SK-N-SH (cell line): ENCODE measurements around the gene WDR83. TPM values are rescaled to one million over a fixed set of nuclear protein-coding genes. Genes with fewer than 3 reads are reported as not detected.

ENCODE experiments used
- CTCF ChIA-PET: fragments of 300-600, 350-600 bp; formaldehyde crosslinking; extraction: SDS; loops from one replicate; lab custom pipeline; 2021; lab: Yijun Ruan, JAX
- POLR2A ChIA-PET: fragments of 350-600 bp; sonication (Branson Sonifier 250); formaldehyde crosslinking; extraction: SDS; loops from one replicate; lab custom pipeline; 2020; ENCODE audit warnings: antibody characterized with exemption, inconsistent platforms; lab: Yijun Ruan, JAX
- DNase-seq: peaks from one replicate; pipeline ENCODE4 v3.0.0; 2012
- H2AFZ ChIP-seq: fragments of 200-600 bp; sonication (generic); 2 replicates; pipeline ENCODE4 v1.8.1; 2016; ENCODE audit warnings: antibody characterized with exemption, mild to moderate bottlenecking, low read depth
- H3F3A ChIP-seq: fragments of 200-600 bp; sonication (generic); replicated peaks from 2 replicates; pipeline ENCODE3; 2016; ENCODE audit warnings: antibody characterized with exemption, mild to moderate bottlenecking; ENCODE audit not compliant: insufficient read depth
- H3K27ac ChIP-seq, 2 experiments: fragments of 200-500 bp in 1 of 2; fragments of 200-600 bp in 1 of 2; sonication (Bioruptor generic) in 1 of 2; sonication (generic), shearing (Covaris generic) in 1 of 2; 2 replicates each; pipeline versions ENCODE4 v1.5.1 to v1.6.1; 2014 to 2016; ENCODE audit warnings: low read depth in 2 of 2, inconsistent platforms in 1 of 2, low read length in 1 of 2, mild to moderate bottlenecking in 1 of 2, mixed read lengths in 1 of 2
- H3K27me3 ChIP-seq: fragments of 200-600 bp; sonication (generic), shearing (Covaris generic); 2 replicates; pipeline ENCODE4 v1.6.1; 2016; ENCODE audit warnings: mixed run types; ENCODE audit not compliant: insufficient read depth
- H3K36me3 ChIP-seq, 2 experiments: fragments of 200-500 bp in 1 of 2; fragments of 200-600 bp in 1 of 2; sonication (Bioruptor generic) in 1 of 2; sonication (generic) in 1 of 2; replicated peaks in 1 of 2; 2 replicates each; pipeline versions ENCODE3 to v1.5.1; 2014 to 2016; ENCODE audit warnings: low read length in 1 of 2, mild to moderate bottlenecking in 1 of 2; ENCODE audit not compliant: insufficient read depth in 2 of 2, control insufficient read depth in 1 of 2
- H3K4me1 ChIP-seq, 2 experiments: fragments of 200-500 bp in 1 of 2; fragments of 200-600 bp in 1 of 2; sonication (Bioruptor generic) in 1 of 2; sonication (generic), shearing (Covaris generic) in 1 of 2; 2 replicates each; pipeline versions ENCODE4 v1.5.1 to v1.6.1; 2014 to 2016; ENCODE audit warnings: low read depth in 1 of 2, low read length in 1 of 2, mixed run types in 1 of 2; ENCODE audit not compliant: insufficient read depth in 2 of 2, control insufficient read depth in 1 of 2
- H3K4me2 ChIP-seq: fragments of 200-600 bp; sonication (generic), shearing (Covaris generic); 2 replicates; pipeline ENCODE4 v1.6.1; 2017; ENCODE audit warnings: mixed run types
- H3K4me3 ChIP-seq, 2 experiments: fragments of 200-500 bp in 1 of 2; fragments of 200-600 bp in 1 of 2; sonication (Bioruptor generic) in 1 of 2; sonication (generic), shearing (Covaris generic) in 1 of 2; 2 replicates each; pipeline versions ENCODE4 v1.5.1 to v1.8.1; 2014 to 2016; ENCODE audit warnings: low read depth in 2 of 2, inconsistent platforms in 1 of 2, low read length in 1 of 2, mild to moderate bottlenecking in 1 of 2, mixed read lengths in 1 of 2, moderate library complexity in 1 of 2
- H3K79me2 ChIP-seq: fragments of 200-600 bp; sonication (generic); 2 replicates; pipeline ENCODE4 v1.8.1; 2017; ENCODE audit warnings: mild to moderate bottlenecking; ENCODE audit not compliant: insufficient read depth
- H3K9ac ChIP-seq: fragments of 200-600 bp; sonication (generic); 2 replicates; pipeline ENCODE4 v1.6.1; 2017; ENCODE audit warnings: mixed run types
- H3K9me2 ChIP-seq: fragments of 200-600 bp; sonication (generic); 2 replicates; pipeline ENCODE4 v1.6.1; 2017; ENCODE audit warnings: mixed run types
- H3K9me3 ChIP-seq: fragments of 200-600 bp; sonication (generic); 2 replicates; pipeline ENCODE4 v1.6.1; 2017; ENCODE audit warnings: mixed run types, mild to moderate bottlenecking, moderate library complexity
- H4K20me1 ChIP-seq: fragments of 200-600 bp; sonication (generic); 2 replicates; pipeline ENCODE4 v1.6.1; 2017; ENCODE audit warnings: mild to moderate bottlenecking, mixed run types; ENCODE audit not compliant: insufficient read depth
- ELF1 ChIP-seq: IDR thresholded peaks from 2 replicates; pipeline ENCODE4 v1.4.0; 2012
- EP300 ChIP-seq, 2 experiments: IDR thresholded peaks; 2 replicates each; pipeline versions ENCODE4 v1.4.0 to v1.6.1; 2012; ENCODE audit warnings: borderline replicate concordance in 1 of 2, low read depth in 1 of 2, low read length in 1 of 2
- FOXJ3 ChIP-seq: sonication (generic); formaldehyde crosslinking; IDR thresholded peaks from 2 replicates; pipeline ENCODE4 v1.5.1; 2020; ENCODE audit warnings: mild to moderate bottlenecking, missing genetic modification reagents
- FOXM1 ChIP-seq: IDR thresholded peaks from 2 replicates; pipeline ENCODE4 v1.4.0; 2012; ENCODE audit warnings: low read depth, mild to moderate bottlenecking
- GABPA ChIP-seq: IDR thresholded peaks from 2 replicates; pipeline ENCODE4 v1.4.0; 2012; ENCODE audit warnings: low read depth, mild to moderate bottlenecking
- GATA2 ChIP-seq: sonication (generic); formaldehyde crosslinking; IDR thresholded peaks from 2 replicates; pipeline ENCODE4 v1.5.0; 2020; ENCODE audit warnings: mild to moderate bottlenecking, missing genetic modification reagents
- JUND ChIP-seq: IDR thresholded peaks from 2 replicates; pipeline ENCODE4 v1.4.0; 2012
- MXI1 ChIP-seq: IDR thresholded peaks from 2 replicates; pipeline ENCODE4 v1.6.1; 2012; ENCODE audit warnings: mild to moderate bottlenecking, low read depth, low read length, improper control_type of control experiment
- NRF1 ChIP-seq: IDR thresholded peaks from 2 replicates; pipeline ENCODE4 v1.6.1; 2012; ENCODE audit warnings: low read depth, mild to moderate bottlenecking, low read length
- PBX3 ChIP-seq: IDR thresholded peaks from 2 replicates; pipeline ENCODE4; 2012
- POLR2AphosphoS5 ChIP-seq: IDR thresholded peaks from 2 replicates; pipeline ENCODE4 v1.6.1; 2012; ENCODE audit warnings: low read depth, low read length
- RAD21 ChIP-seq: IDR thresholded peaks from 2 replicates; pipeline ENCODE4 v1.6.1; 2012; ENCODE audit warnings: mild to moderate bottlenecking, low read length
- RCOR1 ChIP-seq: fragments of 150-350 bp; IDR thresholded peaks from 2 replicates; pipeline ENCODE4 v1.6.1; 2017; ENCODE audit warnings: antibody characterized with exemption, low read length
- RXRA ChIP-seq: IDR thresholded peaks from 2 replicates; pipeline ENCODE4 v1.4.0; 2012; ENCODE audit warnings: low read depth, mild to moderate bottlenecking, borderline replicate concordance
- SMC3 ChIP-seq: IDR thresholded peaks from 2 replicates; pipeline ENCODE4 v1.6.1; 2012; ENCODE audit warnings: low read depth, low read length, improper control_type of control experiment
- TAF1 ChIP-seq: IDR thresholded peaks from 2 replicates; pipeline ENCODE4 v1.6.1; 2012; ENCODE audit warnings: low read depth, mild to moderate bottlenecking, low read length, moderate library complexity, borderline replicate concordance
- TEAD4 ChIP-seq: IDR thresholded peaks from 2 replicates; pipeline ENCODE4 v1.4.0; 2012; ENCODE audit warnings: mild to moderate bottlenecking, borderline replicate concordance; ENCODE audit not compliant: insufficient read depth
- USF1 ChIP-seq: IDR thresholded peaks from 2 replicates; pipeline ENCODE4 v1.4.0; 2012; ENCODE audit warnings: low read depth, borderline replicate concordance
- USF2 ChIP-seq: fragments of 150-350 bp; IDR thresholded peaks from 2 replicates; pipeline ENCODE4 v1.6.1; 2017; ENCODE audit warnings: antibody characterized with exemption, low read length, low read depth, borderline replicate concordance
- YY1 ChIP-seq: IDR thresholded peaks from 2 replicates; pipeline ENCODE4 v1.4.0; 2012; ENCODE audit warnings: low read depth, mild to moderate bottlenecking
- WGBS: methylation state at CpG from one replicate; pipeline ENCODE4 v1.1.6; 2017; ENCODE audit warnings: low lambda C conversion rate; 5-methylcytosine and 5-hydroxymethylcytosine counted together
- polyA plus RNA-seq, 3 experiments: library from polyadenylated mRNA; depleted of rRNA; stranded (reverse); fragments of >200 nt; gene quantifications; 2 replicates each; pipeline ENCODE4 v1.2.3, GENCODE V29; 2012
- TF ChIP-seq, protein P1 (sequence below): IDR thresholded peaks from 2 replicates; pipeline ENCODE4 v1.4.0; 2012; ENCODE audit warnings: low read depth, borderline replicate concordance
- TF ChIP-seq, protein P2 (sequence below): IDR thresholded peaks from 2 replicates; pipeline ENCODE4 v1.6.1; 2012; ENCODE audit warnings: mild to moderate bottlenecking, low read depth, low read length, moderate library complexity
- TF ChIP-seq, protein P3 (sequence below): IDR thresholded peaks from 2 replicates; pipeline ENCODE4 v1.4.0; 2012; ENCODE audit warnings: low read depth

The WDR83 gene
- polyA plus RNA-seq, 1 of the 3 experiments (the other 2 are of a cell fraction): 18.2 TPM

DNA sequence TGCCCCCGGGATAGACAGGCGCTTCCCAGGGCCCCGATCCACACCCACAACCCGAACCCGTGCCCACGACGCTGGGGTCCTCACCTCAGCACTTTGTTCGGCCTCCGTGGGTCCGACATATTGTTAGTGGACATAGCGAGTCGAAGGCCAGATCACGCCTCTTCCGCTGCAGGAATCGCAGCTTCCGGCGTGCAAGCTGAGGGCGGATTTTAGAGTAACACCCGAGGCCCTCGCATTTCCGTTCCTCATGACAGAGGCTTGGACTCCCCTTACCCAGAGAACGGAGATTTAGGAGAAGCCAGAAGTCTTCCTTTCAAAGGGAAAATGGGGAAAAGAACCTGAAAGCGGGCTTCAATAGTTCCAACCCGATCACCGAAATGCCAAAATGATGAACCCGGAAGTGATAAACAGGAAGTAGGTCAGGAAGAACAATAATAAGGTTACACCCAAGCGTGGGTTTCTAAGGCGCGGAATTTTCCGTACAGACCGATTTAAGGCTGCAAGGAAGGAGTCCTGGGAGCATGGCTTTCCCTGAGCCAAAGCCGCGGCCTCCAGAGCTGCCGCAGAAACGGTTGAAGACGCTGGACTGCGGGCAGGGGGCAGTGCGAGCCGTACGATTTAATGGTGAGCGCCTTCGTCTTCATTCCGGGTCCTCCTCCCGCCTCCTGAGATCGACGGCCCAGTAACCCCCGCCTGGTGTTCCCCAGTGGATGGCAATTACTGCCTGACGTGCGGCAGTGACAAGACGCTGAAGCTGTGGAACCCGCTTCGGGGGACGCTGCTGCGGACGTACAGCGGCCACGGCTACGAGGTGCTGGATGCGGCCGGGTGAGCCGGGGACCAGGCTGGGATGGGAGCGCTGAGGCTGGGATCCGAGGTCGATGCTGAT is 2.9 kb downstream of the WDR83 start:
- no peaks in the 10 kb centered on the region for H4K20me1 ChIP-seq
- no peaks in the 10 kb centered on the region for H3K9me2 ChIP-seq
- H3K79me2 ChIP-seq: peaks cover 51% of the 10 kb centered on the region
- H3K27ac ChIP-seq: peak overlapping the region; percentile 89 to 96
- peak overlapping the region; percentile 82 for H2AFZ ChIP-seq
- peak overlapping the region; percentile 76 for H3K9ac ChIP-seq
- CTCF ChIA-PET: interaction anchor here (1.0 to 2.9 kb wide), 6 partner anchors 8 to 117 kb away, joined by 3 to 13 read pairs (median 6); no protein-coding TSS in a partner anchor
- H3K9me3 ChIP-seq: no peaks in the 10 kb centered on the region
- H3K4me1 ChIP-seq: peaks cover 5 to 35% of the 10 kb centered on the region in 2 experiments; a peak in 2 of 4 replicates
- DNase-seq: peak; percentile 82
- peaks cover 28% of the 10 kb centered on the region for H3F3A ChIP-seq
- peak overlapping the region; percentile 80 to 85 for H3K4me3 ChIP-seq
- peak overlapping the region; percentile 90 for H3K4me2 ChIP-seq
- under 1% methylated on average over 38 of the region's 64 CpGs for WGBS
- no peaks in the 10 kb centered on the region for H3K27me3 ChIP-seq
- H3K36me3 ChIP-seq: peaks cover 17 to 21% of the 10 kb centered on the region in 2 experiments
- POLR2A ChIA-PET: interaction anchor here (1.3 to 1.7 kb wide), 3 partner anchors 9 to 59 kb away, joined by 3 to 6 read pairs (median 4); partner anchors contain the start of genes DHPS, ZNF490 and ZNF791
- peak; percentile 81 for TF ChIP-seq YY1
- 0 out of 2 replicates have a peak, but pooled peaks have one; percentile 16 for TF ChIP-seq USF1
- TF ChIP-seq, protein P1, sequence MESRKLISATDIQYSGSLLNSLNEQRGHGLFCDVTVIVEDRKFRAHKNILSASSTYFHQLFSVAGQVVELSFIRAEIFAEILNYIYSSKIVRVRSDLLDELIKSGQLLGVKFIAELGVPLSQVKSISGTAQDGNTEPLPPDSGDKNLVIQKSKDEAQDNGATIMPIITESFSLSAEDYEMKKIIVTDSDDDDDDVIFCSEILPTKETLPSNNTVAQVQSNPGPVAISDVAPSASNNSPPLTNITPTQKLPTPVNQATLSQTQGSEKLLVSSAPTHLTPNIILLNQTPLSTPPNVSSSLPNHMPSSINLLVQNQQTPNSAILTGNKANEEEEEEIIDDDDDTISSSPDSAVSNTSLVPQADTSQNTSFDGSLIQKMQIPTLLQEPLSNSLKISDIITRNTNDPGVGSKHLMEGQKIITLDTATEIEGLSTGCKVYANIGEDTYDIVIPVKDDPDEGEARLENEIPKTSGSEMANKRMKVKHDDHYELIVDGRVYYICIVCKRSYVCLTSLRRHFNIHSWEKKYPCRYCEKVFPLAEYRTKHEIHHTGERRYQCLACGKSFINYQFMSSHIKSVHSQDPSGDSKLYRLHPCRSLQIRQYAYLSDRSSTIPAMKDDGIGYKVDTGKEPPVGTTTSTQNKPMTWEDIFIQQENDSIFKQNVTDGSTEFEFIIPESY: no peak
- TF ChIP-seq, protein P2, sequence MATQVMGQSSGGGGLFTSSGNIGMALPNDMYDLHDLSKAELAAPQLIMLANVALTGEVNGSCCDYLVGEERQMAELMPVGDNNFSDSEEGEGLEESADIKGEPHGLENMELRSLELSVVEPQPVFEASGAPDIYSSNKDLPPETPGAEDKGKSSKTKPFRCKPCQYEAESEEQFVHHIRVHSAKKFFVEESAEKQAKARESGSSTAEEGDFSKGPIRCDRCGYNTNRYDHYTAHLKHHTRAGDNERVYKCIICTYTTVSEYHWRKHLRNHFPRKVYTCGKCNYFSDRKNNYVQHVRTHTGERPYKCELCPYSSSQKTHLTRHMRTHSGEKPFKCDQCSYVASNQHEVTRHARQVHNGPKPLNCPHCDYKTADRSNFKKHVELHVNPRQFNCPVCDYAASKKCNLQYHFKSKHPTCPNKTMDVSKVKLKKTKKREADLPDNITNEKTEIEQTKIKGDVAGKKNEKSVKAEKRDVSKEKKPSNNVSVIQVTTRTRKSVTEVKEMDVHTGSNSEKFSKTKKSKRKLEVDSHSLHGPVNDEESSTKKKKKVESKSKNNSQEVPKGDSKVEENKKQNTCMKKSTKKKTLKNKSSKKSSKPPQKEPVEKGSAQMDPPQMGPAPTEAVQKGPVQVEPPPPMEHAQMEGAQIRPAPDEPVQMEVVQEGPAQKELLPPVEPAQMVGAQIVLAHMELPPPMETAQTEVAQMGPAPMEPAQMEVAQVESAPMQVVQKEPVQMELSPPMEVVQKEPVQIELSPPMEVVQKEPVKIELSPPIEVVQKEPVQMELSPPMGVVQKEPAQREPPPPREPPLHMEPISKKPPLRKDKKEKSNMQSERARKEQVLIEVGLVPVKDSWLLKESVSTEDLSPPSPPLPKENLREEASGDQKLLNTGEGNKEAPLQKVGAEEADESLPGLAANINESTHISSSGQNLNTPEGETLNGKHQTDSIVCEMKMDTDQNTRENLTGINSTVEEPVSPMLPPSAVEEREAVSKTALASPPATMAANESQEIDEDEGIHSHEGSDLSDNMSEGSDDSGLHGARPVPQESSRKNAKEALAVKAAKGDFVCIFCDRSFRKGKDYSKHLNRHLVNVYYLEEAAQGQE: 0 out of 2 replicates have a peak, but pooled peaks have one; percentile 36
- no peak for TF ChIP-seq FOXM1
- TF ChIP-seq TAF1: peak; percentile 60; the same call in 1 of the 2 replicates
- TF ChIP-seq JUND: no peak; the same call in 1 of the 2 replicates
- TF ChIP-seq MXI1: peak; percentile 84
- TF ChIP-seq RCOR1: no peak
- no peak for TF ChIP-seq RAD21
- no peak for TF ChIP-seq GATA2
- TF ChIP-seq FOXJ3 (CRISPR knock-in tag): peak; percentile 14; the same call in 1 of the 2 replicates
- no peak for TF ChIP-seq USF2
- TF ChIP-seq, protein P3, sequence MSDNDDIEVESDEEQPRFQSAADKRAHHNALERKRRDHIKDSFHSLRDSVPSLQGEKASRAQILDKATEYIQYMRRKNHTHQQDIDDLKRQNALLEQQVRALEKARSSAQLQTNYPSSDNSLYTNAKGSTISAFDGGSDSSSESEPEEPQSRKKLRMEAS: peak; percentile 74
- peak; percentile 82 for TF ChIP-seq POLR2AphosphoS5
- TF ChIP-seq GABPA: peak; percentile 97
- peak; percentile 11; the same call in 1 of the 2 replicates for TF ChIP-seq PBX3
- TF ChIP-seq SMC3: no peak
- no peak for TF ChIP-seq TEAD4
- TF ChIP-seq EP300 (IDR thresholded peaks at IDR 0.05; ENCODE audit: borderline replicate concordance in 1 of 2, low read depth in 1 of 2, low read length in 1 of 2): no peak
- peak; percentile 94; the same call in 1 of the 2 replicates for TF ChIP-seq ELF1
- no peak for TF ChIP-seq NRF1
- TF ChIP-seq RXRA: no peak
